ENCODE results near the gene RPL26. TPM values are rescaled to one million over a fixed set of nuclear protein-coding genes. Genes with fewer than 3 reads are reported as not detected.
"Not testable (repeated sequence)": the region's sequence is repeated elsewhere in the genome, so short reads cannot be mapped to it uniquely, and the experiment has no call there.

RPL26 gene
- total and polyA plus RNA-seq, 2 donors = 3,064 to 3,805 TPM

- WGBS = 88% methylated on average over 8 of the region's 8 CpGs
- no peak for DNase-seq (ENCODE audit: extremely low spot score)
- H3K36me3 ChIP-seq (ENCODE audit: insufficient read depth) = no peaks in the 10 kb centered on the region
- no peak overlapping the region for H3K27ac ChIP-seq (ENCODE audit: low read depth)
- H3K4me3 ChIP-seq (ENCODE audit: low read depth, low read length) = no peak overlapping the region
- no peaks in the 10 kb centered on the region for H3K4me1 ChIP-seq (ENCODE audit: insufficient read depth)
Observed at GRCh38 chr17:8369944-8370343, 13.0 kb downstream of the RPL26 start.

GRCh38 chr17:8368193-8368592 is 14.8 kb downstream of the RPL26 start:
- 94% methylated on average over 3 of the region's 3 CpGs for WGBS
- Histone ChIP-seq H3K27ac (ENCODE audit: low read depth) (no peak overlapping the region), H3K36me3 (ENCODE audit: insufficient read depth) (no peaks in the 10 kb centered on the region), H3K4me1 (ENCODE audit: insufficient read depth) (no peaks in the 10 kb centered on the region), H3K4me3 (ENCODE audit: low read depth, low read length) (no peak overlapping the region)
- no peak for DNase-seq (ENCODE audit: extremely low spot score)

- Histone ChIP-seq H3K36me3 (ENCODE audit: insufficient read depth) (no peaks in the 10 kb centered on the region), H3K4me1 (ENCODE audit: insufficient read depth) (no peaks in the 10 kb centered on the region), H3K4me3 (ENCODE audit: low read depth, low read length) (no peak overlapping the region), H3K27ac (ENCODE audit: low read depth) (no peak overlapping the region)
- WGBS = 51% methylated on average over 2 of the region's 2 CpGs
- DNase-seq (ENCODE audit: extremely low spot score) = no peak
Observed at GRCh38 chr17:8366231-8366630, 16.8 kb downstream of the RPL26 start.

- Histone ChIP-seq H3K36me3 (ENCODE audit: insufficient read depth) (no peaks in the 10 kb centered on the region), H3K4me3 (ENCODE audit: low read depth, low read length) (no peak overlapping the region), H3K4me1 (ENCODE audit: insufficient read depth) (no peaks in the 10 kb centered on the region), H3K27ac (ENCODE audit: low read depth) (peak overlapping the region; percentile 50)
- 61% methylated on average over 1 of the region's 1 CpG for whole genome bisulfite sequencing
- no peak for DNase-seq (ENCODE audit: extremely low spot score)
Observed at GRCh38 chr17:8365143-8365542, 17.9 kb downstream of the RPL26 start.

- Histone ChIP-seq H3K4me3 (ENCODE audit: low read depth, low read length) (no peak overlapping the region), H3K27ac (ENCODE audit: low read depth) (no peak overlapping the region), H3K36me3 (ENCODE audit: insufficient read depth) (no peaks in the 10 kb centered on the region), H3K4me1 (ENCODE audit: insufficient read depth) (no peaks in the 10 kb centered on the region)
- WGBS = 93% methylated on average over 4 of the region's 4 CpGs
- no peak for DNase-seq (ENCODE audit: extremely low spot score)
Observed at GRCh38 chr17:8362651-8363332, 20.2 kb downstream of the RPL26 start.

GRCh38 chr17:8360751-8361150 is 22.2 kb downstream of the RPL26 start:
- no peak overlapping the region for H3K27ac ChIP-seq (ENCODE audit: low read depth)
- WGBS = 56% methylated on average over 3 of the region's 3 CpGs
- no peak for DNase-seq (ENCODE audit: extremely low spot score)

GRCh38 chr17:8360260-8360659 is 22.7 kb downstream of the RPL26 start:
- Histone ChIP-seq H3K4me1 (ENCODE audit: insufficient read depth) (no peaks in the 10 kb centered on the region), H3K4me3 (ENCODE audit: low read depth, low read length) (no peak overlapping the region), H3K27ac (ENCODE audit: low read depth) (no peak overlapping the region), H3K36me3 (ENCODE audit: insufficient read depth) (no peaks in the 10 kb centered on the region)
- DNase-seq (ENCODE audit: extremely low spot score) = no peak
- WGBS = 40% methylated on average over 3 of the region's 3 CpGs

More at GRCh38 chr17:8360751-8361150, 22.2 kb downstream of the RPL26 start:
- H3K4me3 ChIP-seq (ENCODE audit: low read depth, low read length) = no peak overlapping the region
- H3K4me1 ChIP-seq (ENCODE audit: insufficient read depth) = no peaks in the 10 kb centered on the region
- H3K36me3 ChIP-seq (ENCODE audit: insufficient read depth) = no peaks in the 10 kb centered on the region

- no peak overlapping the region for H3K27ac ChIP-seq (ENCODE audit: low read depth)
Observed at GRCh38 chr17:8359769-8360168, 23.2 kb downstream of the RPL26 start.

GRCh38 chr17:8357910-8358309 is 25.1 kb downstream of the RPL26 start:
- H3K4me3 ChIP-seq (ENCODE audit: low read depth, low read length) = no peak overlapping the region
- no peak for DNase-seq (ENCODE audit: extremely low spot score)
- no peaks in the 10 kb centered on the region for H3K4me1 ChIP-seq (ENCODE audit: insufficient read depth)
- no peaks in the 10 kb centered on the region for H3K36me3 ChIP-seq (ENCODE audit: insufficient read depth)
- no peak overlapping the region for H3K27ac ChIP-seq (ENCODE audit: low read depth)
- WGBS = 97% methylated on average over 3 of the region's 3 CpGs

More at GRCh38 chr17:8359769-8360168, 23.2 kb downstream of the RPL26 start:
- H3K4me1 ChIP-seq (ENCODE audit: insufficient read depth) = no peaks in the 10 kb centered on the region
- no peaks in the 10 kb centered on the region for H3K36me3 ChIP-seq (ENCODE audit: insufficient read depth)
- DNase-seq (ENCODE audit: extremely low spot score) = no peak
- no peak overlapping the region for H3K4me3 ChIP-seq (ENCODE audit: low read depth, low read length)
- 65% methylated on average over 5 of the region's 5 CpGs for WGBS

- no peak overlapping the region for H3K4me3 ChIP-seq (ENCODE audit: low read depth, low read length)
- DNase-seq (ENCODE audit: extremely low spot score) = no peak
- H3K36me3 ChIP-seq (ENCODE audit: insufficient read depth) = no peaks in the 10 kb centered on the region
- no peak overlapping the region for H3K27ac ChIP-seq (ENCODE audit: low read depth)
- H3K4me1 ChIP-seq (ENCODE audit: insufficient read depth) = no peaks in the 10 kb centered on the region
- WGBS = 76% methylated on average over 8 of the region's 8 CpGs
Observed at GRCh38 chr17:8354236-8354635, 28.8 kb downstream of the RPL26 start.

GRCh38 chr17:8353736-8354135 is 29.3 kb downstream of the RPL26 start:
- H3K4me3 ChIP-seq (ENCODE audit: low read depth, low read length) = no peak overlapping the region
- H3K4me1 ChIP-seq (ENCODE audit: insufficient read depth) = no peaks in the 10 kb centered on the region
- H3K27ac ChIP-seq (ENCODE audit: low read depth) = no peak overlapping the region
- DNase-seq (ENCODE audit: extremely low spot score) = no peak
- no peaks in the 10 kb centered on the region for H3K36me3 ChIP-seq (ENCODE audit: insufficient read depth)
- 78% methylated on average over 7 of the region's 7 CpGs for WGBS

- WGBS = 81% methylated on average over 7 of the region's 7 CpGs
- H3K4me1 ChIP-seq (ENCODE audit: insufficient read depth) = no peaks in the 10 kb centered on the region
- DNase-seq (ENCODE audit: extremely low spot score) = no peak
- H3K36me3 ChIP-seq (ENCODE audit: insufficient read depth) = no peaks in the 10 kb centered on the region
- no peak overlapping the region for H3K27ac ChIP-seq (ENCODE audit: low read depth)
- no peak overlapping the region for H3K4me3 ChIP-seq (ENCODE audit: low read depth, low read length)
Observed at GRCh38 chr17:8350339-8350738, 32.7 kb downstream of the RPL26 start.

- H3K4me1 ChIP-seq (ENCODE audit: insufficient read depth); DNase-seq (ENCODE audit: extremely low spot score); H3K4me3 ChIP-seq (ENCODE audit: low read depth, low read length): not testable (repeated sequence)
Observed at GRCh38 chr17:8347001-8347400, 36.0 kb downstream of the RPL26 start.

GRCh38 chr17:8345951-8346665 is 36.9 kb downstream of the RPL26 start:
- DNase-seq (ENCODE audit: extremely low spot score) = no peak
- Histone ChIP-seq H3K4me3 (ENCODE audit: low read depth, low read length) (no peak overlapping the region), H3K27ac (ENCODE audit: low read depth) (no peak overlapping the region), H3K4me1 (ENCODE audit: insufficient read depth) (no peaks in the 10 kb centered on the region), H3K36me3 (ENCODE audit: insufficient read depth) (no peaks in the 10 kb centered on the region)
- WGBS = 72% methylated on average over 5 of the region's 5 CpGs

More at GRCh38 chr17:8347001-8347400, 36.0 kb downstream of the RPL26 start:
- 48% methylated on average over 25 of the region's 25 CpGs for WGBS
- H3K27ac ChIP-seq (ENCODE audit: low read depth); H3K36me3 ChIP-seq (ENCODE audit: insufficient read depth): not testable (repeated sequence)
